Left kidney (tissue), 2 donors: ENCODE results near the gene ZDHHC1. TPM values are rescaled to one million over a fixed set of nuclear protein-coding genes. Genes with fewer than 3 reads are reported as not detected.

Source experiments
- DNase-seq: peaks from one replicate; pipeline ENCODE4 v3.0.0-alpha.2; 2013
- polyA plus RNA-seq: library from polyadenylated mRNA; unstranded; fragments of 120-200 nt; gene quantifications from one replicate; pipeline ENCODE4 v1.2.1, GENCODE V29; 2013; ENCODE audit not compliant: insufficient read length

The ZDHHC1 gene
- polyA plus RNA-seq, 1 donor = 11.5 TPM

DNA sequence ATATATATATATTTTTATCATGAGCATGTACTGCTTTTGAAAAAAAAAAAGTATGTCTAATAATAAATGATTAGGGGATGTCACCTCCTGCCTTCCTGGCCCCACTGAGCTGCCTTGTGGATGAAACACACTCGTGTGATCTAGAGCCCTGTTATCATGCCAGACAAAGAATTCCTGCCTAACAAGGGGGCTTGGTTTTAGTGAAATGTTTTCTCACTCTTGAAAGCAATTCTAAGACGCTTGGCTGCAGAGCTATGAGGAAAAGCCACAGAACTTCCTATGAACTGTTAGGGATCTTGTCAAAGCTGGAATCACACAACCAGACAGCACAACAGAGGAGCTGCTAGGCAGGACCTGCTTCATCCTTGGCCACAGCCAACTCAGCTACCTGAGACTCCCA, 4.0 kb downstream of the ZDHHC1 start:
- no peak for DNase-seq

- DNase-seq = no peak
Measured at GRCh38 chr16:67411339-67411738, 4.9 kb downstream of the ZDHHC1 start.

GRCh38 chr16:67409631-67410030, 6.6 kb downstream of the ZDHHC1 start:
- no peak for DNase-seq

DNA sequence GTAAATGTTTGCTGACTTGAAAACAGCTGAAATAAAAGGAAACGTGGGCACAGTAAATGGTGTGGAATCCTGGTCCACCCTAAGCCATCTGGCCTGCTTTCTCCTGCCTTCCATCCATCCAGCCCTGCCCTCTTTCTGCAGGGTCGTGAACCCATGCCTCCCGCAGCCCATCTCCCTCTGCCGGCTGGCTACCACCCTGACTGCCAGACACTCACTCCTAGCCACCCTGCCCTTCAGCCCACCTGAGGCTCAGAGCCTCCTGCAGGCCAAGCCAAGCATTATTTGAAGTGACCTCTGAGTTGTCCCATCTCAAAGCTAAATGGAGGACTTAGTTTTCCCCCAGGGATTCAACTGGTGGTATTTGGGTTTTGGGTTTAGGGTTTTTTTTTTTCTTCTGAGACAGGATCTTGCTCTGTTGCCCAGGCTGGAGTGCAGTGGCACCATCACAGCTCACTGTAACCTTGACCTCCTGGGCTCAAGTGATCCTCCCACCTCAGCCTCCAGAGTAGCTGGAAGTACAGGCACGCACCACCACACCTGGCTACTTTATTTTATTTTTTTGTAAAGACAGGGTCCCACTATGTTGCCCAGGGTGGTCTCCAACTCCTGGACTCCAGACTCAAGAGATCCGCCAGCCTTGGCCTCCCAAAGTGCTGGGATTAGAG, 8.4 kb downstream of the ZDHHC1 start:
- no peak for DNase-seq

- no peak for DNase-seq
Measured at GRCh38 chr16:67407176-67407787, 9.0 kb downstream of the ZDHHC1 start.

GRCh38 chr16:67406111-67406971, 9.9 kb downstream of the ZDHHC1 start:
- DNase-seq = no peak

DNA sequence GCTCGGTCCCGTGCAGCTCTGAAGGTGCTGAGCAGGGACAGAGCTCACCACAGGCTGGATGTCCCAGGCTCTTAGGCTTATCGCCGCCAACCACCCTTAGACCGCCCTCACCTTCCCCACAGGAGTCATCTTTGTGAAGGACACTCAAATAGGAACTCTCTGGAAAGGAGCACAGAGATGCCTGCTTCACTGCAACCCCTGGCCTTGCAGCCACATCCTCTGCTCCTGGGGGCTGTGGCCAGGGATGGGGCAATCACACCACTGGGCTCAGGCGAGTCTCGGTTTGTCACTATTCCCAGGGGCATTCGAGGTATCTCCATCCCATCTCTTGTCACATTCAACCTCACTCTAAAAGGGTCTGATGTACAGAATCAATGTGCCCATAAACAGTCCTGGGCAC, 10.9 kb downstream of the ZDHHC1 start:
- no peak for DNase-seq

- DNase-seq = no peak
Measured at GRCh38 chr16:67404740-67405226, 11.5 kb downstream of the ZDHHC1 start.

DNA sequence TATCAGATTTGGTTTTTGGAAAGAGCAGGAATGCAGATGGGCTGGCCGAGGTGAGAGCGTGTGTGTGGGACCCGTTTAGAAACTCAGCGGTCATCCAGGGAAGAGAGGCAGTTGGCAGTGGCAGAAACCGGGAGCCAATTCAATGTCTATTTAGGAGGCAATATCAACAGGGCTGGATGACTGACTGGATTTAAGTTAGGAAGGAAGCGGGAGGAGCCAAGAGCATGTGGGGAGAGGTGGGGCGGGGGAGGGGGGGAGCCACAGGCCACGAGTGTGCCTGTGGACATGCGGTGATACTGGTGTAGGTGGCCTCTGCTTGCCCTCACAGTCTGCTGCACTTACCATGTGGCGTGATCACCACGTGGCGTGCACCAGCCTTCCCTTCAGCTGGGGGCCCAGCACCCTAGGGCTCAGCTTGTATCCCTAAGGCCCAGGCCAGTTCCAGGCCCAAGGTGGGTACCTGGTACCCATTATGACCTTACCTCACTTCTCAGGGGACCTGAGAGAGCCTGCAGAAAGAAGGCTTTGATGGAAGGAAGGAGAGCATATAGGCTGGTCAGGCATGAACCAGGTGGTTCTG, 12.2 kb downstream of the ZDHHC1 start:
- DNase-seq = no peak

GRCh38 chr16:67400901-67401300, 15.4 kb downstream of the ZDHHC1 start:
- no peak for DNase-seq

- DNase-seq = no peak
Measured at GRCh38 chr16:67399749-67400704, 16.2 kb downstream of the ZDHHC1 start.

DNA sequence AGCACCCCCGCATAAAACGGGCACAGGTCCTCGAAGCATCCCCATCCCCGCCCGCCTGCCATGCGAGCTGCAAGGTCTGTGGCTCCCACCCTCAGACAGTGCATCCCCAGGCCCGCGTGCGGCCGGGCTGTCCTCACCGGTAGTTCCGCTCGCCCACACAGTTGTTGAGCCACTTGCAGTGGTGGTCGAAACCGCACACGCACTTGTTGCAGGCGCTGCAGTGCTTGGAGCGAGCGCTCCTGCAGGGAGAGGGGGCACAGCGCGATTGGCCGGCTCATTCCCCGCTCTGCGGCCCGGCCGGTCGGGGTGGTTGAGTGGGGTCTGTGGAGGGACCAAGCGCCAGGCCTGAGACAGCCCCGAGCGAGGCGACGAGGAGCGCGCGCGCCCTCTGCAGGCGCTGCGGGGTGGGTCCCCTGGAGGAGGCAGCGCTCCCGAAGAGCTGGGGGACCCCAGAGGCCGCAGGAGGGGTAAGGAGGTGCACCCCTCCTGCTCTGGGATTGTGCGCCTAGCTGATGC, 17.0 kb downstream of the ZDHHC1 start:
- peak; percentile 59 for DNase-seq

DNA sequence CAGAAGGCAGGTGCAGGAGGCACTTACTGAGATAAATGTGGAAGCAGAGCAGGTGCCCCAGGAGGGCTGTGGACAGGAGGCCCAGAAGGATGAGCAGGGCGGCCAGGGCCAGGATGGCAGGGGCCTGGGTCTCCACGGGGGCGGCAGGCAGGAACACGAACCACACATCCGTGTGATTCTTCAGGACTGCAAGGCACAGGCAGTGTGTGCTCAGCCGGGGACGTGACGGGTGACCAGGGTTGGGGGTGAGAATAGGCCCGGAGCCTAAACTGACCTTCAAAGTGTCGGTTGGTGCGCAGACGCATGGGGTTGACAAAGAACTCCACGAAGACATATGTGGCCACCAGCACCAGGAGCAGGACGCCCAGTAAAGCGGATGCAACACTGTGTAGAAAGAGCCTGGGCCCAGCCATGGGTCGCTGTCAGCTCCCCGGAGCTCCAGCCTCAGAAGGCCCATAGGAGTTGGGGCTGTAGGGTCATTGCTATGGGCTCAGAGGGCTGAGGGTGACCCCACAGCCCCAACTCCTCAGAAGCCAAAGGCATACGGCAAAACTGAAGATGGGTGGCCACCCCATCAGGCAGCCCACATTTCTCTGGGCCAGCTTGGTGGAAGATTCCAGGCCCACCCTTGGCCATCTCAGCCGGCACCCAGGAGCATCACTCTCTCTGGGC, 17.6 kb downstream of the ZDHHC1 start:
- DNase-seq = no peak

- peak; percentile 38 for DNase-seq
Measured at GRCh38 chr16:67397812-67398545, 18.3 kb downstream of the ZDHHC1 start.

GRCh38 chr16:67397036-67397801, 19.1 kb downstream of the ZDHHC1 start:
- no peak for DNase-seq

- peak; percentile 88 for DNase-seq
Measured at GRCh38 chr16:67396159-67397035, 19.9 kb downstream of the ZDHHC1 start.

DNA sequence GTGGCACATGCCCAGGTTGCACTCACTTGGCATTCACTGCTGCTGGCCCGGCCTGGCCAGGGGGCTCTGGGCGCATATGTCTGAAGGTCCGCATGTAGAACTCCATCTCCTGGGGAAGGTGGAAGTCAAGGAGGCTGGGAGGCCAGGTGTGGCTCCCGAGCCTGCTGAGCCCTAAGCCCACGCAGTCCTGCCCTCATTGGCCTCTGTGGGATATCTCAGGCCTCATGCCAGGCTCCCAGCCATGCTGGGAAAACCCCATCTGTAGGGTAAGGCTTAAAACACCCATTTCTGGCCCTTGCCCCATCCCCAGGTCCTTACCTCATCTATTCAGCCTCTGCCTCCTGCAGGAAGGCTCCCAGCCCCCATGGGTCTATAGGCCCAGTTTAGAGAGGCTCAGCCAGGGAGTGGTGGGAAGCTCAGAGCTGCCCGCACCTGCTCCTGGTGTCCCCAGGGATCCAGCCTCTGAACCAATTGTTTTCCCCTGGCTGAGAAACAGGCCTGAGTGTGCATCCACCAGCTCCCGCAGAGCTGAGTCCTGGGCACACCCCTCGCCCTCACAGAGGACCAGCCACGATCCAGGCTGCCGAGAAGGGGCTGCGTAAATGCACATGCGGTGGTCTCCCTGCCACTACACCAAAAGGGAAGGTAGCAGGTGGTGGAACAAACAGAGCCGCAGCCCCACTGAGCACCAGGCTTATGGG, 20.7 kb downstream of the ZDHHC1 start:
- DNase-seq = no peak
